Measurements from ENCODE around the gene LTA.

LTA gene

DNA sequence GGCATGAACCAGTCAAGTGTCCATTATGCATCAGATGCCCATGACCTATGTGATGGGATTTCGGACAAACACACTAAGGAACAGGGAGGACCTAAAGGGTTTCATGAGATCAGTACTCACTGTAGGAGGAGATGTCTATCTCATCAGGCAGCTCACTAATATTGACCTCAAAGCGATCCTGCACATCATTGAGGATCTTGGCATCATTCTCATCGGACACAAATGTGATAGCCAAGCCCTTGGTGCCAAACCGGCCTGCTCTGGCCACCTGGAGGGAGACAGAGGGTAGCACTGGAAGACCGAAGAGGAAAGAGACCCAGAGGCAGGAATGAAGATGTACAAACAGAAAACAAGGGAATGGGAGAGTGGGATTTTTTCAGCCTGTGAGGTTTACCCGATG, 41.4 kb upstream of the LTA start:
- no peak overlapping the region for H3K4me3 ChIP-seq (replicated peaks; ENCODE audit: low read depth, low read length)
- no peak for DNase-seq (ENCODE audit: extremely low read depth, low read depth)
- TF ChIP-seq, protein P1, sequence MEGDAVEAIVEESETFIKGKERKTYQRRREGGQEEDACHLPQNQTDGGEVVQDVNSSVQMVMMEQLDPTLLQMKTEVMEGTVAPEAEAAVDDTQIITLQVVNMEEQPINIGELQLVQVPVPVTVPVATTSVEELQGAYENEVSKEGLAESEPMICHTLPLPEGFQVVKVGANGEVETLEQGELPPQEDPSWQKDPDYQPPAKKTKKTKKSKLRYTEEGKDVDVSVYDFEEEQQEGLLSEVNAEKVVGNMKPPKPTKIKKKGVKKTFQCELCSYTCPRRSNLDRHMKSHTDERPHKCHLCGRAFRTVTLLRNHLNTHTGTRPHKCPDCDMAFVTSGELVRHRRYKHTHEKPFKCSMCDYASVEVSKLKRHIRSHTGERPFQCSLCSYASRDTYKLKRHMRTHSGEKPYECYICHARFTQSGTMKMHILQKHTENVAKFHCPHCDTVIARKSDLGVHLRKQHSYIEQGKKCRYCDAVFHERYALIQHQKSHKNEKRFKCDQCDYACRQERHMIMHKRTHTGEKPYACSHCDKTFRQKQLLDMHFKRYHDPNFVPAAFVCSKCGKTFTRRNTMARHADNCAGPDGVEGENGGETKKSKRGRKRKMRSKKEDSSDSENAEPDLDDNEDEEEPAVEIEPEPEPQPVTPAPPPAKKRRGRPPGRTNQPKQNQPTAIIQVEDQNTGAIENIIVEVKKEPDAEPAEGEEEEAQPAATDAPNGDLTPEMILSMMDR (IDR thresholded peaks at IDR 0.05; ENCODE audit: low read depth, low read length, missing control alignments), result no peak

DNA sequence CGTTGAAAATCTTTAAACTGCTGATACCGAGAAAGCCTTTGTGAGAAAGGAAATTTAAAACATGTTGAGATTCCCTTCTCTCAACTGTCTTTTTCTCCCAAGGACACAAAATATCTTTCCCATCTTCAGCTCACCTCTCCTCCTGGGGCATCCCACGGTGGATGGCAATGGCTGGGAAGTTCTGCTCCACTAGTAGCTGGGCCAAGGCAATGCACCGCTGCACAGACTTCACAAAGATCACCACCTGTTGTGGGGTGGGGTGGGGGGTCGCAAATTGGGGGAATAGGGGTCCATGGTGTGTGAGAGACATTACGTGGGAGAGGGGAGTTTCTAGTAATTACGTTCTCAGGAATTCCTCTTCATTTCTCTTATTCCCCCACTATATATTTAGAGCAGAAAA, 40.9 kb upstream of the LTA start:
- no peak for DNase-seq (ENCODE audit: extremely low read depth, low read depth)
- TF ChIP-seq, protein P1 (IDR thresholded peaks at IDR 0.05; ENCODE audit: low read depth, low read length, missing control alignments), result no peak
- H3K4me3 ChIP-seq (replicated peaks; ENCODE audit: low read depth, low read length), result no peak overlapping the region

DNA sequence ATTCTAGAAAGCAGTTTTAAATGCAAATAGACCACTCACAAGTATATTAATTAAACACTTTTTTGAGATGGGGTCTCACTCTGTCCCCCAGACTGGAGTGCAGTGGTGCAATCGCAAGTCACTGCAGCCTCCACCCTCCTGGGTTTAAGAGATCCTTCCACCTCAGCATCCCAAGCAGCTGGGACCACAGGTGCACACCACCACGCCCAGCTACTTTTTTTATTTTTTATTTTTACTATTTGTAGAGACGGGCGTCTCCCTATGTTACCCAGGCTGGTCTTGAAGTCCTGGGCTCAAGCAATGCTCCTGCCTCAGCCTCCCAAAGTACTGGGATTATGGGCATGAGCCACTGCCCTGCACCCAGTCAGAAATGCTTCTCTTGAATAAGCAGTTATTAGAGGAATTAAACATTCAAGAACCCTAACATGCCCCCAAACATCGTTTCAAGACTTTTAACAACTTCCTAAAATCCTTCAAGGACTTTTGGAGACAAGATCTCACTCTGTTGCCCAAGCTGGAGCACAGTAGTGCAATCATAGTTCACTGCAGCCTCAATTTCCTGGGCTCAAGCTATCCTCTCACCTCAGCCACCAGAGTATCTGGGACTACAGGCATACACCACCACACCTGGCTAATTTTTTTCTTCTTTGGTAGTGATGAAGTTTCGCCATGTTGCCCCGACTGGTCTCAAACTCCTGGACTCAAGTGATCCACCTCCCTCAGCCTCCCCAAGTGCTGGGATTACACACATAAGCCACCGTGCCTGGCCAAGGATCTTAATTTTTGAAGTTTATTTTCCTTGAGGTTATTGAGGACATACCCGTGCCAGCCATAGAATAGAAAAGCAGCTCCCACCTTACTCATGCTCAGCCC, 40.1 kb upstream of the LTA start:
- no peak overlapping the region for H3K4me3 ChIP-seq (replicated peaks; ENCODE audit: low read depth, low read length)
- no peak for DNase-seq (ENCODE audit: extremely low read depth, low read depth)
- TF ChIP-seq, protein P1 (IDR thresholded peaks at IDR 0.05; ENCODE audit: low read depth, low read length, missing control alignments), result no peak

DNA sequence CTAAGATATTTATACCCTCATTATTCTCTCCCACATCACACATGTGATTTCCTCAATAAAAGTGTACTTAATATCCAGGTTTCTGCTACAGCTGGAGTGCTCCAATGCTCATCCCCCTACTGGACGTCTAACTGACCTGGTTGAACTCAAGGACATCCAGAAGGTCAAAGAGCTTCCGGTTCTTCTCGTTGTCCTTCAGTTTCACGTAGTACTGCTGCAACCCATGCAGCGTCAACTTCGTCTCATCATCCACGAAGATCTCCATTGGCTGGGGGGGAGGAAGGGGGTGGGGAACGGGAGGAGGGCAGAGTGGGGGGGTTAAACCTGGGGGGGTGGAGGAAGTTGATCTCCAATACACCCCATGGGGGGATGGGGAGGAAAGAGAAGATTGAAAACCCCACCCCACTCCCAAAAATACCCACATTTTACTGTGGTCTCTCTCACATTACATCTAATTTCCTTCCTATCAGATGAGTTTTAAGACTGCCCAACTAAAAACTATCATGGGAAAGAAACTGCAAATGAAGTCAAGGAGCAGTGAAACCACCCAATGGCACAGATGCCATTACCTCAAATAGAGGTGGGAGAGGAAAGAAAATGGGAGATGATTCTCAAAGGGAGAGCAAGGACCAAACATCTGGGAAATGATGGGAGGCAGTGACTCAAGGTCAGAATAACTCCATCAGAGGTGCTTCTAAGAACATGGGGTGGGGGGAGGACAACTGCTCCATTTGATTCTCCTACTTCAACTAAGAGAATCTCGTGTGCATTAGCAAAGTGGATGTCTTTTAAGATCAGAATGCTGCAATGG, 39.2 kb upstream of the LTA start:
- no peak overlapping the region for H3K4me3 ChIP-seq (replicated peaks; ENCODE audit: low read depth, low read length)
- TF ChIP-seq, protein P1 (IDR thresholded peaks at IDR 0.05; ENCODE audit: low read depth, low read length, missing control alignments), result no peak
- no peak for DNase-seq (ENCODE audit: extremely low read depth, low read depth)

DNA sequence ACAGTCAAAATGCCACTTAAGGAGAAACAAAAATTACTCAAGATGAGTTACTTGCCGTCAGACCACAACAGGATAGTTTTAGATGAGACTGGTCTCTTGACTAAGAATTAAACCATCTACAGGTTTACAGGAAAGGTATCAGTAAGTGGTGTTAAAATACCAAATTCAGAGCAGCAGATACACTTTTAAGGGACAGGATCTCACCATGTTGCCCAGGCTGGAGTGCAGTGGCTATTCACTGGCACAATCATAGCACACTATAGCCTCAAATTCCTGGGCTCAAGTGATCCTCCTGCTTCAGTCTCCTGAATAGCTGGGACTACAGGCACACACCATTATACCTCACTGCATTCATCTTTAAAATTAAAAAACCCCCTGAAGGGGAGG, 38.6 kb upstream of the LTA start:
- no peak for DNase-seq (ENCODE audit: extremely low read depth, low read depth)
- TF ChIP-seq, protein P1 (IDR thresholded peaks at IDR 0.05; ENCODE audit: low read depth, low read length, missing control alignments), result no peak
- no peak overlapping the region for H3K4me3 ChIP-seq (replicated peaks; ENCODE audit: low read depth, low read length)

DNA sequence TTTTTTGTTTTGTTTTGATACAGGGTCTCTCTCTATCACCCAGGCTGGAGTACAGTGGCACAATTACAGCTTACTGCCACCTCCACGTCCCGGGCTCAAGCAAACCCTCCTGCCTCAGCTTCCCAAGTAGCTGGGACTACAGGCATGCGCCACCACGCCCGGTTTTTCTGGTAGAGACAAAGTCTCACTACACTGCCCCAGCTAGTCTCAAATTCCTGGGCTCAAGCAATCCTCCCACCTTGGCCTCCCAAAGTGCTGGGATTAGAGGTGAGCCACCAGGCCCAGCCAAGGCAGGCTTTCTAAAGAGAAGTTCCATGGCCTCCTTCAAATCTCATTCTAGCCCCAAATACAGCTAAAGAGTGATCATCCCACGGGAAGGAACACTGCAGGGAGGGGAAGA, 38.1 kb upstream of the LTA start:
- TF ChIP-seq, protein P1 (IDR thresholded peaks at IDR 0.05; ENCODE audit: low read depth, low read length, missing control alignments), result no peak
- no peak overlapping the region for H3K4me3 ChIP-seq (replicated peaks; ENCODE audit: low read depth, low read length)
- DNase-seq (ENCODE audit: extremely low read depth, low read depth), result no peak
